DMS53 treated with DMSO at 0.1 percent for 48 hours (cell line): Measurements from ENCODE around the gene KRT86.
"Not testable (repeated sequence)": the region's sequence is repeated elsewhere in the genome, so short reads cannot be mapped to it uniquely, and the experiment has no call there.

Experiments used
- DNase-seq: peaks from one replicate; lab custom pipeline; 2025; ENCODE audit not compliant: unreplicated experiment; lab: John Stamatoyannopoulos, UW

Gene KRT86

DNA sequence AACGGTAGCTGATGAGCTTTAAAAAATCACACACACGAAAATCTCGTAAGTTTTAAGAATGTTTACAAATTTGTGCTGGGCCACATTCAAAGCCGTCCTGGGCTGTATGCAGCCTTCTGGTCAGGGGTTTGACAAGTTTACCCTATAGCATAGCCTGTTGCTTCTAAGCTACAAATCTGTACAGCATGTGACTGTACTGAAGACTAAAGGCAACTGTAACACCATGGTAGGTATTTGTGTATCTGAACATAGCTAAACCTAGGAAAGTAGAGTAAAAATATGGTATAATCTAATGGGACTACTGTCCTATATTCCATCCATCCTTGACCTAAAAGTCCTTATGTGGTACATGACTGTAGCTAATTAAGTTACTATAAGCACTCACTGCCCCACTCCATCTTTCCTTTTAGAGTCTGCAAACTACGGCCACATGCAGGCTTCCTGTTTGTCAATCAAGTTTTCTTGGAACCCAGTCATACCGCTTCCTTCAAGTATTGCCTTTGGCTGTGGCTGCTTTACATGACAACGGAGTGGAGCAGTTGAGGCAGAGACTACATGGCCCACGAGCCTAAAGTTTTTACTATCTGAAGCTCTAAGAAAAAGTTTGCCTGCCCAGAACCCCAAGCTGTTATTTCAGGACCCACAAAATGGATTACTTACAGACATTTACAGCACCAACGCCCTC, 22.9 kb upstream of the KRT86 start:
- DNase-seq = no peak

DNA sequence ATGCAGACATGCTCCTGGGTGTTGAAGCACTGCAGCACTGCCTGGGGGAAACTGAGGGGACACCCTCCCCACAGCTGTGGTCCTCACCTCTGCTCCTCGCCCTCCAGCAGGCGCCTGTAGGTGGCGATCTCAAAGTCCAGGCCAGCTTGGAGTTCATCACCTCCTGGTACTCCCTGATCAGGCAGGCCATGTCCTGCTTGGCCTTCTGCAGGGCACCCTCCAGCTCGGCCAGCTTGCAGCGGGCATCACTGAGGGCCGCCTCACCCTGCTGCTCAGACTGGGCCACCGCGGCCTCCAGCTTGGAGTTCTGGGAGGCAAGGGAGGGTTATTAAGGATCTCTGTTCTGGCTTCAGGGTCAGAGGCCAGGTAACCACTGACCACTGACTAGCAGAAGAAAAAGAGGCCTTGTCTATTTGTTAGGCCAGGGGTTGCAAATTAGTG, 22.2 kb upstream of the KRT86 start:
- DNase-seq = not testable (repeated sequence)

GRCh38 chr12:52252728-52253343, 21.6 kb upstream of the KRT86 start:
- DNase-seq = no peak

GRCh38 chr12:52253391-52254179, 20.9 kb upstream of the KRT86 start:
- DNase-seq = no peak

DNA sequence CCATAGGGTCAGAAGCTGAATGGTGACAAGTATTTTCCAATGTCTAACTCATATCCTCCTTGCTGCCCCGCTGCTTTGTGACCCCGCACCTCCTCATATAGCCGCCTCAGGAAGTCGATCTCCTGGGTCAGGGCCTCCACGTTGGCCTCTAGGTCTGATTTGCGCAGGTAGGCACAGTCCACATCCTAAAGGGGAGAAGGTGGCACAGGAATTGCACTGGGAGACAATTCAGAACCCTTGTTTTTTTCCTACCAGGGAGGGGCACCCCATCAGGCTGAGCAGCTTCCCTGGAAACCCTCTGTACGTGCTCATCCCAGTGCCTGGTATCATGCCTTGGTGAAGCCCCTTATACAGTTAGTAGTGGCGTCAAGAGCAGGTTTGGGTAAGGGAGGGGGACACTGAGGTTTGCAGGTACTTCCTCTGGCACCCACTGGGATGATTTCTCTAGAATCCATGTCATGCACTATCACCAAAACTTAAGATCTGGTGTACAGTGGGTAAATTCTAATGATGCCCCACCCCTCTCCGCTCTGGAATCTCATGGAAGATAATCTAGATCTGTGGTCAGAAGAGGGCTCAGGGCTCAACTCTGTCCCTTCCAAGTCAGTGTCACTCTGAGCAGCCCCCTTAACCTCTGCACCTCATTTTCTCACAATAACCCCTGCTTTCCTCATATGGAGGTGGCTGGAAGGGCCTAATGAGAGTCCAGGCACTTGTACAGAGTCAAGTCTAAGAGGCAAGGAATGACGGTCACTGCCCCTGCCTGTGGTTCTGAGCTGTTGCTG, 20.1 kb upstream of the KRT86 start:
- no peak for DNase-seq

- DNase-seq = no peak
These were observed 19.3 kb upstream of the KRT86 start for GRCh38 chr12:52254965-52255751.

- DNase-seq = no peak
These were observed 18.4 kb upstream of the KRT86 start for GRCh38 chr12:52255926-52256583.

- DNase-seq = no peak
These were observed 17.9 kb upstream of the KRT86 start for GRCh38 chr12:52256584-52256935.

GRCh38 chr12:52257074-52257551, 17.3 kb upstream of the KRT86 start:
- no peak for DNase-seq

DNA sequence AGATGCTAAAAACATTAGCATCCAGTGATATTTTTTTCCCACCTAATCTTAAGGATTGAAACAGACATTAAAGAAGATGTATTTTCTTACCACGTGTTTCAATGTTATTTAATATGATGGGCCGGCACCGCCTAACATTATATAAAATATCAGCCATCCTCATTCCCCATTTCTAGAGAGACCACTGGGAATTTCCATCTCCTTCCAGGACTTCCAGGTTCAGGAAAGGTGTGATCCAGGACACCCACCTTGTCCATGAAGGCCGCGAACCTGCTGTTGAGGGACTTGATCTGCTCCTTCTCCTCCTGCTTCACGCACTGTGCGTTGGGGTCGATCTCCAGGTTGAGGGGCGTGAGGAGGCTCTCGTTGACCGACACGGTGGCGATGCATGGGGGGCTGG, 16.5 kb upstream of the KRT86 start:
- DNase-seq = not testable (repeated sequence)

- DNase-seq = no peak
These were observed 16.0 kb upstream of the KRT86 start for GRCh38 chr12:52258335-52258901.

GRCh38 chr12:52259657-52260243, 14.7 kb upstream of the KRT86 start:
- no peak for DNase-seq

DNA sequence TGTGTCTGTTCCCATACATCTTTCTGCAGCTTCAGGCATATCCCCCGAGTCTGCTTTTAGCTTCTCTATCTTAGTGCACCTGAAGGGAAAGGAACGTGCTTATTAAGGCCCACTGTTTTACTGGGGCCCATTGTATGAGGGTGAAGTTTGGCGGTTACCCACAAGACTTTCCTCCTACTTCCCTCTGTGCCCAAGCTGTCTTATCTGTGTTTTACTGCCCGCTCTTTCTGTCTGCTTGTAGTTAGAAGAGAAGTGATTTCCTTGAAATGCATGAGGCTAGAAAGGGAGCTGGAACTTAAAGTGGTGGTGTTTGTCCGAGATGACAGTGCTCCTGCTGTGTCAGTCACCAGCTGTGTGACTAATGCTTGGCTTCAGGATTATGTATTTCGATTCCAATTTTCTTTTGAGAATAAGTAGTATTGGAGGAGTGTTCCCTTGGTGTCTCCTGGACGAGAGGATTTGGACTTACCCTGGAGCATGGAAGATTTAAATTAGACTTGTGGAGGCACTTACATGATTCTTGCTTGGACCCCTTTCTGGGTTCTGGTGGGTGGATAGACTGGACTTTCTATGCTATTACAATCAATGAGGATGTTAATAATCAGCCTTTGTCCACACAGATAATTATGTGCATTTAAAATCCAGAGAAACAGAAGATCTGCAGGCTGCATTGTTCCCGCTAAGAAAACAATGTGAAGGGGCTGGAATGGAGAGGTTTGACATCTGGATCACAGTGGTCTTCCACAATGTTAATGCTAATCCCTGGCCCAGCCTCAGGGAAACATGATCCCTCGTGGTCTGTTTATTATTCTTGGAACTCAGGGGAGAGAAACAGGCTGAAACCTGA, 13.9 kb upstream of the KRT86 start:
- no peak for DNase-seq

DNA sequence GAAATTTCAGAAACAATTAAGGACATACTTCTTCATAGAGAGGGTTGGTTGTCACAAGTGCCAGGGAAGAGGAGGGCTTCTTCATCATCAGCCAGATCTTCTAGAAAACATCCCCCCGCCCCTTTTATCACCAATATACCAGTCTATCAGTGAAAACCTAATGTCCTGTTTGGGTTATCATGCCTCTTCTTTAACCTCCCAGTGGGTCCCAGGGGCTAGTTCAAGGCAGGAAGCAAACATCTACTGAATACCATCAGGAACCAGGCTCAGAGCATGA, 13.3 kb upstream of the KRT86 start:
- no peak for DNase-seq

GRCh38 chr12:52262286-52262685, 12.2 kb upstream of the KRT86 start:
- no peak for DNase-seq

DNA sequence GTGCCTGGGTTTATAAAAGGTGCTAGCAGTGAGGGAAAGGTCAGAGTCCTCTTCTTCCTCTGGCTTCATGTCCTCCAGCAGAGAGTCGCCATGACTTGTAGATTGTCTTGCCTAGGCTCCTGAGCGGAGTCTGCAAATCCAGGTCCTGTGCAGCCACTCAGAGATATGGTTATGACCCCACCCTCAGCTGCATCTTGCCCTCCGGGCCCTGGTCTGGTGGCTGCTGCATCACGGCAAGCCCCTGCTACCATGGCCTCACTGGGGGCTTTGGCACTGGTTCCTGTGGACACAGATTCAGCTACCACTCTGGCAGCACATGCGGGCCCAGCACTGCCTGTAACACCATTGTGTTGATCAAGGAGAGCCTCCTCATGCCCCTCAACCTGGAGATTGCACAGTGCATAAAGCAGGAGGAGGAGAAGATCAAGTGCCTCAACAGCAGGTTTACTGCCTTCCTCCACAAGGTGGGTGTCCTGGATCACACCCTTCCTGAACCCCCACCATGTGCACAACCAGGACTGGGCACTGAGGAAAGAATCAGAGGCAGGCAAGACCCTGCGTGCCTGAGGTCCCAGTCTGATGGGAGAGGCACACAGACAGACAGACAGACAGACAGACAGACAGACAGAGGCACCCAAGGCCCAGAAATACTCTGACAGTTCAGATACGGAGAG, 10.5 kb upstream of the KRT86 start:
- no peak for DNase-seq

DNA sequence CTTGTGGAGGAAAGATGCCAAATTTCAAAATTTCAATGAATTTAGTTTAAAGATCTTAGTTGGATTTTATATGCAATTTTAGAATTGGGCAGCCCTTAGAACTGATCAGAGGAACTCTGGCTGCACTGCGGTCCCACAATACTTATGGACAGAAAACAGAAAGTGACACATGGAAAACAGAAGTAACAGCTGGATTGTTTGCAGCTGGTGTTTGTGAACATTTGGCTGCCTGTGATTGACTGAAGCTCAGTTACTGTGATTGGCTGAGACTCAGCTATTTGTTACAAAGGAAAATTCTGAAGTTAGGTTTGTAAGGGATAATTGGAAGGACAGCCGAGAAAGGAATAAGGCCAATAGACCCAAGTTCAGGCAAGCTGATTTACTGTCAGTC, 10.0 kb upstream of the KRT86 start:
- DNase-seq = no peak

DNA sequence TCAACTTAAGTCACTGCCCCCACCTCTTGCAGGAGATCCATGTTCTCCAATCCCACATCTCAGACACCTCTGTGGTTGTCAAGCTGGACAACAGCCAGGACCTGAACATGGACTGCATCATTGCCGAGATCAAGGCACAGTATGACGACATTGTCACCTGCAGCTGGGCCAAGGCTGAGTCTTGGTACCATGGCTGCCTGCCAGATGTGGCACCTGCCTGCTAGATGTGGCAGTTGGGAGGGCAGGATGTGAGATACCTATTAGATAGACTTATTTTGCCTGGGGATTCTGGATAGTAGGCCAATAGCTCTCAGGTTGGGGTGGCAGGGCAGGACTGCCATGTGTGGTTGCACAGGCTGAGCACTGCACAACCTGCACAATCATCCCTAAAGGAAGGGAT, 7.9 kb upstream of the KRT86 start:
- peak; percentile 60 for DNase-seq
